CD4-positive, alpha-beta T cell treated with Interleukin-6 for 4 hours (primary cell): ENCODE measurements around the gene DTNBP1.
A peak's percentile ranks its signal among the peaks of the same experiment; 100 is the strongest.

Experiments used
- DNase-seq: peaks from one replicate; pipeline ENCODE4 v3.0.0-alpha.2; 2020; ENCODE audit warnings: mixed read lengths

DTNBP1 gene

DNA sequence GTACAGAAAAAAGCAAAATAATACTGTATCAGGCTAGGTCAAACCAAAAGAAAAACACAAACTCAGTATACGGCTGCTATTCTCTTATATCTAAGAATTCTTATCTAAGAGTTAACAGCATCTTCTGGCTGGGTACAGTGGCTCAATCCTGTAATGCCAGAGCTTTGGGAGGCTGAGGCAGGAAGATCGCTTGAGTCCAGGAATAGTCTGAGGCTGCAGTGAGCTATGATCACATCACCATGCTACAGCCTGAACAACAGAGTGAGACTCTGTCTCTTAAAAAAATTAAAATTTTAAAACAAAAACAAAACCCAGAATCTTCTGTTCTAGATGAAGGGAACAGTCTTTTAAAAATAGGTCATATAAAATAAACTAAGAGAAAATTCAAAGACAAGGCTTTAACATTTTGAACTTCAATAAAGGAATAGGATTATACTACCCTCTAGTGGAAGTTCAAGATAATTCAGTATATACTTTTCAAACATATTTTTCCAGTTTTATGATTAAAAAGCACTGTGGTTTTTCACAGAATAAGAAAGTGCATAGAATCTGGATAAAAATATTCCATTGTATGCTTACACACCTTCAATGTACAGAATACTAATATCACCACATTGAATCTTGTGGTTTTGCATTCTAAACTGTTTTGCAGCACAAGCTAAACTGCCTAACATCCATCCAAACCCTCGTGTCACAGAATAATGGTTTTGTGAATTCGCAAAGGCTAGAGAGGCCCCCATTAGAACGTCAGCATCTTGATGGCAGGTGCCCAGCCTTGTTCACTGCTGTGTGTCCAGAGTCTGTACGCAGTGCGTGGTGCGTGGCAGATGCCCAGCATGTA is 39.3 kb downstream of the DTNBP1 start:
- DNase-seq, result no peak

DNA sequence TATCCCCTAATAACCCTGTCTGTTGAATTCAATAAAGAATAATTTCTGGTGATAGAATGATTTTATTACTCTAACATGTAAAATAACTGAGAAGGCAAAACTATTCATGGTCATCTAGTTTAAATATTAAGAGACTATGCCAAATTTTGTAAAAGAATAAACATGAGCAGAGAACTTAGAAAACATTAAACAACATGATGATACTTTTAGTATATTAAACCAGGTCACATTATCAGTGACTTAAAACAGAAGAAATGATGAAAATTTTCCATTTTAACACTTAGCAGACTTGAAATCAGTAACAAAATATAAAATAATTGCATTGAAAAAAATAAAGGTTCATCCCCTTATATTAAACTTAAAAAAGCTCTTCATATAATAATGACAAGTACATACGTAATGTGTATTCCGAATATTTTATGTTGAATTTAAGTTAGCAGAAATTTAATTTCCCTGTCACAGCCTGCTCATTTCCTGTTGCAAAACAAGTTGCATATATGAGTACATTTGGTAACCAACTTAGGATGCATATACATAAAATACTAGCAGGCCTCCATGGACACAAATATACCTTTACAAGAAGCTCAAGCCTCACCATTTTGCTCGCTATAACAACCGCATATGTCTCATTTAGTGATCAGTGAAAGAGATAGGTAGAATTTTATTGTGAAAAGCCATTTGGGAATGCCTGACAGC is 40.6 kb downstream of the DTNBP1 start:
- no peak for DNase-seq

DNA sequence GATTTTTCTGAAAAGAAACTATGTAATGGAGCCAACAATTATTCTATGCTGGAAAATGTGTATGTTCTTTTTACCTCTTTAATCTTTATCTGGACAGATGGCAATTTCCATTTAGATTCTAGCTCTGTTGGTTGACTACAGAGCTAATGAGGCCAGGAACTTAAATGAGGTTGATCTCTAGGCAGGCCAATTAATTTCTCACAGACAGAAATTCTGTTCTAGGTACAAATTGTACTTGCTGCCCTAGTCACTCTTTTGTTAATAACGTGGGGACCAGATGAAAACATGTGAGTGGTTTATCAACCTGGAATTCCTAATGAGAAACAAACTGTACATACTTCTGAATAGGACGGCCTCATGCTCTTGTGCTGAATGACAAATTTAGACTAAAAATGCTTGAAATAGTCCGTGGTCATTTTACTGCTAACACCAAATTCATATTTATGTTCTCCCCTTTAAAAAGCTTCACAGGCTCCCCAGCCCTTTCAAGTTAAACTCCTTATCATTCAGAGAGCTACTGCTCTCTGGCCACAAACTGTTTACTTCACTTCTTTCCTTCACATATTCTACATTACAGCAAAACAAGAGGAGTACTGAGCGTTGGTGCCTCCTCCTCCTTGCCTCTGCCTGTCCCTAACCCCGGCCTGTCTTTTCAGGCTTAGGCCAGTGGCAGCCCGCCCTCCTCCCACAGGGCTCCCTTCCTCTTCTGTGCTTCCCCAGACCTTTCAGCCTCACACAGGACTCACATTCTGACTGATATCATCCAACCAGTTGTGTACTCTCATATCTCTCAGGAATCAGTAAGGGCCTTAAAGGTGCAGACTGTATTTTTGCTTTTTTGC is 41.4 kb downstream of the DTNBP1 start:
- no peak for DNase-seq

DNA sequence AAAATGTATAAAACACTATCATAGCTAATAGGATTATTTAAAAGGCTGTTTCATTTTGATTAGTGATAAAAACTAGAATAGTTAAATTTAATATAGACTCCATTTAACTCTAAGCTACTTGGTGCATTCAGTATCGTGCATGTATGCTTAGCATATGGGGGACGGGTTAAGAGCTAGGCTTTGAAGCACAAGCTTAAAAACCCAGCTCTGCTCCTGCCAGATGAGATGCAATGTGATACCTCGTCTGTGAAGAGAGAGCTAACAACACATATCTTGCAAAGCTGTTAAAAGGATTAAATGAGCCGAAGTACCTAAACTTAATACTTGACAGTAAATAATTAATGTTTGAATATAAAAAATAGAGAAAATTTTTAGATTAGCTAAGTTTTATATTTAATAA is 42.2 kb downstream of the DTNBP1 start:
- DNase-seq, result no peak

DNA sequence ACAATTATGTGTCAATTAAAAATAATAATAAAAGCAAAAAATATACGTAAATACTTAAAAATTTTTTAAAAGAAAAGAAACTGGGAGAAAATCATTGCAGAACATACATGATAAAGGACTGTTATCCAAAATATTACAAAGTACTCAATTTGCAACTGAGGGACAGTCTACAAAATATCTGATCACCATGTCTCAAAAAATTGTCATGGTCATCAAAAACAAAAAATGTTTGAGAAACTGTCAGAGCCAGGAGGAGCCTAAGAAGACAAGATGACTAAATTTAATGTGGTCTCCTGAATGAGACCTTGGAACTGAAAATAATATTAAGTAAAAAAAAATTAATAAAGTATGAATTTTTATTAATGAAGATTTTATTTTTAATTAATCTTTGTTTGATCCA is 43.5 kb downstream of the DTNBP1 start:
- no peak for DNase-seq

DNA sequence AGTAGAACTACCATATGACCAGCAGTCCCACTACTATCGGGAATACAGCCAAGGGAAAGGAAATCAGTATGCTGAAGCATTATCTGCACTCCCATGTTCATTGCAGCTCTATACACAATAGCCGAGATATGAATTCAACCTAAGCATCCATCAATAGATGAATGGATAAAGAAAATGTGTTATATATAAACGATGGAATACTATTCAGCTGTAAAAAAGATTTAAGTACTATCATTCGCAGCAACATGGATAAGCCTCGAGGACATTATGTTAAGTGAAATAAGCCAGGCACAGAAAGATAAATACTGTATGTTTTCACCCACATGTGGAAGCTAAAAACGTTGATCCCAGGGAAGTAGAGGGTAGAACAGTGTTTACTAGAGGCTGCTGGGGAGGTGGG is 44.1 kb downstream of the DTNBP1 start:
- no peak for DNase-seq

DNA sequence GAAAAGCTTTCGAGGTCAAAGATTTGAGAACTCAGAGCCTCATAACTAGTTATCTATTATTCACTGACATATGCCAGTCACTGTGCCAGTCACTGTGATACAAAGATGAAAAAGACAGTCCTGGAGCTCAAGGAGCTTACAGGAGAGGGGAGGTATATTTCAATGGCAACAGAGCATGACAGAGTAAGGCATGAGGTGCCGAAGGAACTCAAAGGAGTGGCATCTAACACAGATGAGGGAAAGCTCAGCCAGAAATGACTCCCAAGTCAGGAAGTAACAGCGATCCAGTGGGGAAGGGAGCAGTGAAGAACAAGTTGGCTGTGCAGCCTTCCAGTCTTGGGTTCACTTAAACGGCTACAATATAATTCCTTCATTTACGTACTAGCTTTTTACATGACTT is 46.6 kb downstream of the DTNBP1 start:
- no peak for DNase-seq

DNA sequence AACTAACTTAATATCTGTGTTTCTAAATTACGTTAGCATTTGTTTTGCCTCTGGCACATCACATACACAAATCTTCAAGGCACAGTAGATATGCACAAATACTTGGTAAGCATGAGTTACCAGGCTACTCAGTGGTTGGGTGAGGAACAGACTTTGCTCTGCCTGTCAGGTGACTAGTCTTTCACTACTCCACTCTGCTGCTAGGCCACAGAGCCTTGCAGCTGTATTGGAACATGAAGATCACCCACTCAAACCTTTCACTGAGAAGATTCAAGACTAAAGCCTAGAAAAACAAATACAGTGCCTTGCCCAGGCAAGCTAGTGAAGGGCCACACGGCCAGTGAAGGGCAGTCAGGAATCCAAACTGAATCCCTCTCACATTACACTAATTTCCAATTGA is 47.0 kb downstream of the DTNBP1 start:
- no peak for DNase-seq

DNA sequence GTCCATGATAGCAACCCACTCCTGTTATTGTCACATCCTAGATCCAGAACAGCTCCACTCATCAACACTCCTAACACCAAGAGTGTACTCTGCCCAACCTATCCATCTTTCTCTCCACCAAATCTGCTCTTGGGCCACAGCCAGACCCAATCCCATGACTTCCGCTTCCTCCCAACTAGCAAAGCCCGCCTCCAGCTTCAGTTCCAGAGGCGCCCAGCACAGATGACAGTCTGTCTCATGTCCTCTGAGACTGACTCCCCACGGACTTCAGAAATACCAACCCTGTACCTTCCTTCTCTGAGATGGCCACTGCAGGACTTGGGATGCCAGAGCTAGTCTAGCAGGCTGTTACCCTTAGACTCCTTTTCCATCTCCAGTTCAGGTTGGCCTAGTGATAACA is 48.6 kb downstream of the DTNBP1 start:
- no peak for DNase-seq

DNA sequence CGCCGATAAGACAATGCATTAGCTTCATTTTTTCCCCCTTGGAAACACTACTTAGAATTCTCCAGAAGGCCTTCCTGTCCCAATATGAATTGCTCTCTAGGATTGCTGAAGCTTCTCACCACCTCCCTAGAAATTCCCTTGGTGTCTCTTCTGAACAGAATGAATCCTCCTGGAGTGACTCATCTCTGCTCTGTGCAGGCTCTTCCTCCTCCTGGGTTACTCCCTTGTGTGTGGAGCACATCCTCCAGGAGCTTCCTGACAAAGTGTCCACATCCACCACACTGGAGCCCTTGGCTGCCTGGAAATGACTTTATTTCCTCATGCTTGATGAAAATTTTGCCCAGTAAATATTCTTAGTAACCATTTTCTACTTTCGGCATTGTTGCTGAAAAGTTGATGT is 54.4 kb downstream of the DTNBP1 start:
- no peak for DNase-seq

DNA sequence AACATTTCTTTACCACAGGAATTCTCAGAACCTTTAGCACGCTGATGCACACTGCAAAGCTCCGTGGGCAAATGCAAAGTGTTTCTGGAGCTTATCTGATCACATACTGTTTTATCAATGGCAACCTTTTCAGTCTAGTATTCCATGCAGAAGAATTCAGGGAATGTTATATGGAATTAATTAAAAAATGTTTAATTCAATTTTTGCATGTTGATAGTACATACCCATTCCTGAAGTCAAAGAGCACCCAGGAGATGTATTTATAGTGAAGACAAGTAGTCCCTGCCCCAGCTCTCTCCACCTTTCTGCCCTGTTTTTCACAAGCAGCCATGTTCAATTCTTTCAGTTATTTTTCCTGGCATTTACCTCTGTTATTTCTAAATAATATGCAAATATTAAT is 55.2 kb downstream of the DTNBP1 start:
- no peak for DNase-seq

DNA sequence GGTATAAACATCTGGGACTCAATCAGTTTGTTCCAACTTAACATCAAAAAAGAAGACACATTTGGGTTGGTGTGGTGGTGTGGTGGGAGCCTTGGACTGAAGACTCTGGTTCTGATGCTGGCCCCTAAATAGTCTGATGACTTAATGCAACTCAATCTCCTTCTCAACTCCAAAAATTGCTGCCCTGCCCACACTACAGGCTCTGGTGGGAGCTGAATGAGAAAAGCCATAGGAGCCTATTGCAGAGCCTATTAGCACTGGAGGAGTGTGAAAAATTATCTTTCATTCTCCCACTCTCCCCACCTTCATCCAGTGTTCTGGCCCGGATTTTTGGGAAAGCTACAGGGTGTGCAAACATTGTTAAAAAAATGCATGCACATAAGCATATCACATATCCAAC is 56.5 kb downstream of the DTNBP1 start:
- DNase-seq, result no peak

DNA sequence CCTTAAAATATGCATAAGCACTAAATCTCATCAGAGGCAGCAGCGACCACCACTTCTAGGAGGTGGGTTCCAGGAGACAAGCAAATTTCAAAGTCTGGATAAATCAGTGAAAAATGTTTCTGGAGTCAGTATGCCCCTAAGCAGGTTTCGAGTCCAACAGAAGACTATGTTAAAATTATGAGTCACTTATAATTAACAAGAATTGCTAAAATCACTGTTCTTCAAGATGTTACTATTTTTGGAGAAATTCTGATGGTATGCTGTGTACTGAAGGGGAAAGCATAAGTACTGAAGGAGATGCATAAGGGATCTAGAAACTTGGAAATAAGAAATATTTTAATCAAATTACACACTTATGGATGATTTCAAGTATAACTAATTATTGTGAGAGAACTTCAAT is 58.0 kb downstream of the DTNBP1 start:
- no peak for DNase-seq

DNA sequence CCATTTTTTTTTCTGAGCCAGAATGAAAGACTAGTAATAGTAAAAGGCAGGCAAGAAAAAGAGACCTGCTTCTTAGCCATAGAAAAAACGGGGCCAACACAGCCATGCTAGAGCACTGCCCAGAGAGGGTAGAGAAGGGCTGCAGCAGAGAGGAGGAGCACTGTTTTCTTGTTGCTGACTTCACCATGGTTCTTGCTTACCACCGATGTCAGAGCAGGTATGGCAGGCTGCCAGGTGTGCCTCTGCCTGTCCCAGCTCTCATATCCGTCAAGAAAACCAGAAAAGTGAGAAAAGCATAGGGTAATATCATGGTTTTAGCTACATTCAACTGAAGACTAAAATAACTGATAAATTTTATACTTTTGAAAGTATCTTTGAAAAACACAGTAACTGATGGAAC is 60.7 kb downstream of the DTNBP1 start:
- peak; percentile 49 for DNase-seq

DNA sequence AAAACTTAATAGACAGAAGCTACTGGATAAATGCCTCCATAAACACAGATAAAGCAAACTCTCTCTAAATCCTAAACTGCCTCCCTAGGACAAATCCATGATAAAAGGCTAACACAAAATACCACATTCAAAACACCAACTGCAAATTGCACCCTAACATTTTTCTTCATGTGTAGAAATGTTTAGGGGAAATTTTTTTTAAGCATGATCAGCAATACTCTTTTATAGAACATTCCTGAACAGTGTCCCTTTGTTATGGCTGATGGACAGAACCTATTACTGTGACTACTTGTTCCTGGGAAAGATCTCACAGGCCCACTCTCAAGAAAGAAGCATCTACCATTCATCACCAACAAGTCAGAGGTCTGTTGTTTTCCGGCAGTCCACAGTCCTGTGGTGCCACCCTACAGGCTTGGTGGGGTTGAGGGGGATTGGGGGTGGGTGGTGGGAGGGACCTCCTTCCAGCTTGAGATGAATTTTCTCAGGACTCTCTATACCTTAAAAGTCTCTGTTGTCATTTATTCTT is 64.5 kb downstream of the DTNBP1 start:
- DNase-seq, result no peak

DNA sequence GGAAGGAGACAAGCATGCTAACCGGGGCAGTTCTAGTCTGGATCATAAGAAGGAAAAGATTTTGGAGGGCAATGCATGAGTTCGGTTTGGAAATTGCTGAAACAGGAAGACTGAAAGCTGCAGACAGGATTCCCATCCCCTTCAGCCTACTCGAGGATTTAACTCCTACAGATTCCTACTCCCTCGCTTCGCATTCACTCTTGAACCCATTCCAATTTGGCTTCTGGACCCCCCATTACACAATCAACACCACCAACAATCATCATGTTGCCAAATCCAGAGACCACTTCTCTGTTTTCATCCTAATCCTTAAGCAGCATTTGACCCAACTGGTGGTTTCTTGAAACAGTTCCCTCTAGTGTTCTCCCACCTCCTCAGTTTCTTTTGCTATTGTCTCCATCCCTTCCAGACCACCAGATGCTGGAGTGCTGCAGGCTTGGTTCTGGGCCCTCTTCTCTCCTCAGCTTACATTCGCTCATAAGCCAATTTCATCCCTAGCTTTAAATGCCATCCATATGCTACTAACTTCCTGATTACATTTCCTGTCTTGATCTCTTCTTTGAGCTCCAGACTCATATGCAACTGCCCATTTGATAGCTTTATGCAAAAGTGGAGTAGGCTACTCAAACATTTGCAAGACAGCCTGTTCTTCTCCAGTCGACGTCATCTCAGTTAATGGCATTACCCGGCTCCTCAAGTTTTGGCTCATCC is 66.5 kb downstream of the DTNBP1 start:
- DNase-seq, result no peak

DNA sequence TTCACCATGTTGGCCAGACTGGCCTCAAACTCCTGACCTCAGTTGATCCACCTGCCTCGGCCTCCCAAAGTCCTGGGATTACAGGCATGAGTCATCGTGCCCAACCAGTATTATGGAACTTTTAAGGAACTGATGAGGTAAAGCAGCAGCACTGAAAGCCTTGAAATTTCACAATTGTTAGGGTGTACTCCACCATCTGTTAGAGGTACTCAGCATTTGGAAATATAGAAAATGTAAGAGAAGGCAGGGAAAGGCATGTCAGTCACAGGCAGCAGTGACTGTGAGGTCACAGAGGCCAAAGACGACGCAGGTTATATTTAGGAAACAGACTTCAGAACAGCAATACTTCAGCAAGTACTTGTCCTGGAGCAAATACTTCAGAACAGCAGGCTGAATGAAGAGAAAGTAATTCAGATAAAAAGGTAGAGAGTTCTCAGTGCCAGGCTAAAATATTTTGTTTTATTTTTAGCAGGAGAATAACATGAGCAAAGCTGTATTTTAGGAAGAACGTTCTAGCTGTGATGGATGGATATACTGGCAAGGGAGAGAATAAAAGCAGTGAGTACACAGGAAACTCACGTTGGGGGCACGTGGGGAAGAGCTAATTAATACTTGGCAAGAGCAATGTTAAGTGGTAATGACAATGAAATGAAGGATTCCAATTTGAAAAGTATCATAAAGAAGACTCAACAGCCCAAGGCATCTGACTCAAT is 67.2 kb downstream of the DTNBP1 start:
- DNase-seq, result no peak

DNA sequence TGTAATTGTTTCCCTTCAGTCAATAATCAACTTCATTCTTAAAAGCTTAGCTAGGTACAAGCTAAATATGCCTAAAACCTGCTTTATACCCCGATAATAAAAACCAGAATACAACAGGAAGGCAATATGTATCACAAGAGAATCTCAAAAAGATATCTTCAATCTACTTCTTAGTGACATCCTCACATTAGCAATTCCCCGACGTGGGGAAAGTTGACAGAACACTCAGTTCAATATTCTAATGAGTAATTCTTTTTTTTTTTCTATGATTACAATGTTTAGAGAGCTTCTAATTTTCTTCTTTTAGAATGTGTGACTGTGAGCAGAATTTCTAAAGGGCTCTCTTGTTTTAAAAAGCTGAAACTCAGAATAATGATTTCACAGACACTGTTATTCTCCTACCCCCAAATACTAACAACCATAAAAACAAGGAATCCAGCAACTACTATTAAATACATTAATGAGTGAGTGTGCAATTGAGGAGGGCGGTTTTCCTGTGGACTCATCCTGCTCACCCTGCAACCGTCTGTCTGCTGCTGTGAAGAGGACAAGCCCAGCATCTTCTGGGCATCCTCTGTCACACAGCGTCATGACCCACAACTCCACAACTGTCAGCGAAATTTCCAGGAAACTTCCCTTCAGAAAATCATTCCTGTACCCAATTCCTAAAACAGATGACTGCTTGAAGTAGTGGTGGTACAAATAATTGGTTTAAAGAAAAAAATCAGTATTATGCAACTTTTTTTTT is 68.1 kb downstream of the DTNBP1 start:
- no peak for DNase-seq

DNA sequence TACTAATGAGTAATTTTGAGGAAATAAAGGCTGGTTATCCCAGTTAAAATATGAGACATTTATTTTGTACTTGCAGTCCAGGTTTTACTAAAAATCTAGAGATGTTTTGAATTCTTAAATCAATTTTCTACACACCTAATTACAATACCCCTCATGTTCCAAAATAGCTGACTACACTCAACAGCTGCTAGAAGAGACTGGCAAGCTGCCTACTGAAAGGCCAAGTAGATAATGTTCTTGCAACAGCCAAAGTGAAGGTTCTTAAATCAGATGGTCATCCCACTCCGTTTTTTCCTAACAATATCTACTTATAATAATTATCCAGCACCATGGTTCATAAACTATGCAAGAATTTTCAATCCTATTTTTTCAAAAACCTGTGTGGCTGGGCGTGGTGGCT is 69.0 kb downstream of the DTNBP1 start:
- no peak for DNase-seq

DNA sequence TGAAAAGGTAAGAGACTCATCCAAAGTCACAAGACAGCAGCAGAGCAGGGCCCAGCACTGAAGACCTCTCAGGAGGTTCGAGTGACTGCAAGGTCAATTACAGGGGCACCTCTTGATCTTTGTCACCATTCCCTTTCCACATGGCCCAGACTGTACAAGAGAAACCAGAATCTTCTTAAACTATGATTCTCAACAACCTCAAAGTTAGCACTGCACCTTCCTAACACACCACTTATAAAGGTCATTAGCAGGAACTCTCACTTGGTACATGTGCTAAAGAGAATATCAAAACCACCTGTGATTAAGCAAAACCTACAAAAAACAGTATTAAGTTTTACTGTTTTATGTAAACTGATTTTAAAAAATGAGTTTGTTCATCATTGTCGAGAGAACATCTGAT is 70.2 kb downstream of the DTNBP1 start:
- DNase-seq, result no peak

DNA sequence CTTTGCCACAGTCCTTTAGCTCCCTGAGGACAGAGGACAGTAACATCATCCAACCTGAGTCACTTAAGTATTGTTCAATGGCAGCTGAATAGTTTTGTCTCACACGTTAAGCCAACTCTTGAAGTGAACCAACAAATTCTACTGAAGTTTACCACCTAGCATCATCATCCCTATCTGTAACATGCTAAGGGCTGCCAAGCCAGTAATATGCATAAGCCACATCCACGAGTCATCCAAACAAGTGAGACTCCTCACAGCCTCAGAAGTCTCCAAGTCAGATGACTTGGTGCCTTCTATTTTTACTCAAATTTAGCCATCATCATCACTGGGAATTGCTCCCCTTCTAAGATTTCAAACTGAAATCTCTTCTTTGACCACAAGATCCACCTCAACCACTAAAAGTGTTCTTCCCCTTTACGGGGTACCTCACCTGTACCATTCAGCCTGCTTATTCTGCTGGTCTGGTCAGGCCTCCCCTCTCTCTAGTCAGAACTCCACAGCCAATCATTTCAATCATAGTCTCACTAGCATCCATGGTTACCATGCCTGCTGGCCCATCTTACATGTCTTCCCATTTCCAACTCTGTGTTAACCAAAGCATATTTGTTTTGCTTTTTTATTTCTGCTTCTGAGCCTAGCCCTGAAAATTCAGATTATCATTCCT is 73.7 kb downstream of the DTNBP1 start:
- no peak for DNase-seq
